HCT116 (cell line): ENCODE measurements around the gene HOXA2. TPM values are rescaled to one million over a fixed set of nuclear protein-coding genes. Genes with fewer than 3 reads are reported as not detected.

Source experiments
- ATAC-seq: fragments of 200-7000 bp; cut with Tn5 transposase; 2 replicates; pipeline ENCODE4 v1.9.1; 2020; ENCODE audit warnings: mild to moderate bottlenecking, moderate library complexity
- BruUV-seq: library from RNA; stranded (reverse); fragments of 400-500 nt; replicated peaks from 2 replicates; lab custom pipeline; 2021; lab: Mats Ljungman, UMichigan
- CTCF ChIA-PET: fragments of 300-600 bp; sonication (Branson Sonifier 250); formaldehyde crosslinking; loops from one replicate; lab custom pipeline; 2021; ENCODE audit warnings: antibody characterized with exemption; lab: Charles Lee
- POLR2A ChIA-PET: fragments of 300-600, 350-600 bp; sonication (Branson Sonifier 250); formaldehyde crosslinking; loops from one replicate; lab custom pipeline; 2021; ENCODE audit warnings: antibody characterized with exemption; lab: Charles Lee
- RAD21 ChIA-PET, 2 experiments: fragments of 300-600 bp; sonication (Branson Sonifier 250); formaldehyde crosslinking; loops; one replicate each; lab custom pipeline; 2023; ENCODE audit warnings: low total read pairs in 2 of 2; ENCODE audit not compliant: uncharacterized antibody in 2 of 2, unreplicated experiment in 2 of 2, low non-redundant PET in 1 of 2; lab: Charles Lee
- DNase-seq: peaks from one replicate; pipeline ENCODE4 v3.0.0-alpha.2; 2010; ENCODE audit warnings: low read depth, low spot score
- H2AFZ ChIP-seq: fragments of 200-600 bp; shearing (Covaris generic), sonication (generic); 2 replicates; pipeline ENCODE4 v1.6.1; 2017; ENCODE audit warnings: low read depth, mixed run types, mixed read lengths, antibody characterized with exemption, low read length; ENCODE audit not compliant: poor library complexity, severe bottlenecking
- H3K27ac ChIP-seq: 2 replicates; pipeline ENCODE4 v1.5.1; 2012; ENCODE audit warnings: low read depth, low read length
- H3K27me3 ChIP-seq: fragments of 200-600 bp; sonication (generic); 2 replicates; pipeline ENCODE4 v1.6.1; 2016; ENCODE audit warnings: mixed run types, low read length, mixed read lengths; ENCODE audit not compliant: insufficient read depth
- H3K36me3 ChIP-seq, 2 experiments: fragments of 200-500 bp in 1 of 2; fragments of 200-600 bp in 1 of 2; sonication (Bioruptor generic) in 1 of 2; sonication (generic) in 1 of 2; 2 replicates each; pipeline versions ENCODE4 v1.5.1 to v1.6.1; 2014 to 2016; ENCODE audit warnings: low read length in 2 of 2, inconsistent platforms in 1 of 2, mixed read lengths in 1 of 2, mixed run types in 1 of 2; ENCODE audit not compliant: insufficient read depth in 2 of 2, control insufficient read depth in 1 of 2
- H3K4me1 ChIP-seq, 2 experiments: fragments of 200-600 bp in 1 of 2; sonication (generic) in 1 of 2; 2 replicates each; pipeline versions ENCODE4 v1.5.1 to v1.6.1; 2012 to 2017; ENCODE audit warnings: low read length in 2 of 2, inconsistent platforms in 1 of 2, mild to moderate bottlenecking in 1 of 2, mixed read lengths in 1 of 2, mixed run types in 1 of 2, moderate library complexity in 1 of 2; ENCODE audit not compliant: insufficient read depth in 2 of 2, control insufficient read depth in 1 of 2
- H3K4me2 ChIP-seq: fragments of 200-600 bp; sonication (generic); 2 replicates; pipeline ENCODE4 v1.6.1; 2017; ENCODE audit warnings: mixed run types, low read length, mixed read lengths
- H3K4me3 ChIP-seq, 2 experiments: fragments of 200-600 bp in 1 of 2; sonication (generic) in 1 of 2; replicated peaks in 1 of 2; 2 replicates each; pipeline ENCODE4 v1.5.1; 2011 to 2016; ENCODE audit warnings: low read length in 2 of 2, control low read depth in 1 of 2, low read depth in 1 of 2, mild to moderate bottlenecking in 1 of 2, mixed read lengths in 1 of 2, mixed run types in 1 of 2
- H3K79me2 ChIP-seq: fragments of 200-600 bp; sonication (generic); 2 replicates; pipeline ENCODE4 v1.6.1; 2017; ENCODE audit warnings: mild to moderate bottlenecking, mixed run types, low read length, moderate library complexity, mixed read lengths; ENCODE audit not compliant: insufficient read depth
- H3K9ac ChIP-seq: fragments of 200-600 bp; sonication (generic); 2 replicates; pipeline ENCODE4 v1.6.1; 2016; ENCODE audit warnings: low read length, mixed read lengths
- H3K9me2 ChIP-seq: fragments of 200-600 bp; sonication (generic), shearing (Covaris generic); 2 replicates; pipeline ENCODE4 v1.6.1; 2017; ENCODE audit warnings: mixed run types, mild to moderate bottlenecking, moderate library complexity; ENCODE audit not compliant: insufficient read depth
- H3K9me3 ChIP-seq, 2 experiments: fragments of 200-500 bp in 1 of 2; fragments of 200-600 bp in 1 of 2; sonication (Bioruptor generic) in 1 of 2; sonication (generic) in 1 of 2; 2 replicates each; pipeline ENCODE4 v1.6.1; 2014 to 2017; ENCODE audit warnings: low read length in 2 of 2, mixed read lengths in 2 of 2, inconsistent platforms in 1 of 2, low read depth in 1 of 2, mild to moderate bottlenecking in 1 of 2, mixed run types in 1 of 2, moderate library complexity in 1 of 2; ENCODE audit not compliant: control insufficient read depth in 1 of 2, insufficient read depth in 1 of 2
- H4K20me1 ChIP-seq: fragments of 200-600 bp; sonication (generic), shearing (Covaris generic); 2 replicates; pipeline ENCODE4 v1.6.1; 2017; ENCODE audit warnings: mixed run types, mild to moderate bottlenecking, moderate library complexity; ENCODE audit not compliant: insufficient read depth
- FOSL1 ChIP-seq: IDR thresholded peaks from 2 replicates; pipeline ENCODE4 v1.6.1; 2012; ENCODE audit warnings: low read depth
- RAD21 ChIP-seq: IDR thresholded peaks from 2 replicates; pipeline ENCODE4 v1.6.1; 2012; ENCODE audit warnings: low read depth, mild to moderate bottlenecking
- SIN3A ChIP-seq: IDR thresholded peaks from 2 replicates; pipeline ENCODE4 v1.6.1; 2012; ENCODE audit warnings: low read depth
- intact Hi-C: fragments of 100-400 bp; cut with micrococcal nuclease; formaldehyde crosslinking; loops from 2 replicates; pipeline ENCODE4 v1.10.0; 2022
- total RNA-seq: library from RNA; stranded (reverse); gene quantifications from one replicate; pipeline ENCODE4 v1.2.1, GENCODE V29; 2021; ENCODE audit not compliant: unreplicated experiment
- TF ChIP-seq, protein P1 (sequence below), 3 experiments: fragments of 200-600 bp in 1 of 3; sonication (generic) in 1 of 3; IDR thresholded peaks in 2 of 3; conservative IDR thresholded peaks in 1 of 3; 2 replicates each; pipeline ENCODE4 v1.5.1; 2012 to 2017; ENCODE audit warnings: low read depth in 2 of 3, low read length in 2 of 3, antibody characterized with exemption in 1 of 3, borderline replicate concordance in 1 of 3, control low read depth in 1 of 3, mild to moderate bottlenecking in 1 of 3, mixed read lengths in 1 of 3, mixed run types in 1 of 3, moderate library complexity in 1 of 3; ENCODE audit not compliant: insufficient read depth in 1 of 3

HOXA2 gene
- total RNA-seq, 1 experiment from 2014 or later = 0.57 TPM

DNA sequence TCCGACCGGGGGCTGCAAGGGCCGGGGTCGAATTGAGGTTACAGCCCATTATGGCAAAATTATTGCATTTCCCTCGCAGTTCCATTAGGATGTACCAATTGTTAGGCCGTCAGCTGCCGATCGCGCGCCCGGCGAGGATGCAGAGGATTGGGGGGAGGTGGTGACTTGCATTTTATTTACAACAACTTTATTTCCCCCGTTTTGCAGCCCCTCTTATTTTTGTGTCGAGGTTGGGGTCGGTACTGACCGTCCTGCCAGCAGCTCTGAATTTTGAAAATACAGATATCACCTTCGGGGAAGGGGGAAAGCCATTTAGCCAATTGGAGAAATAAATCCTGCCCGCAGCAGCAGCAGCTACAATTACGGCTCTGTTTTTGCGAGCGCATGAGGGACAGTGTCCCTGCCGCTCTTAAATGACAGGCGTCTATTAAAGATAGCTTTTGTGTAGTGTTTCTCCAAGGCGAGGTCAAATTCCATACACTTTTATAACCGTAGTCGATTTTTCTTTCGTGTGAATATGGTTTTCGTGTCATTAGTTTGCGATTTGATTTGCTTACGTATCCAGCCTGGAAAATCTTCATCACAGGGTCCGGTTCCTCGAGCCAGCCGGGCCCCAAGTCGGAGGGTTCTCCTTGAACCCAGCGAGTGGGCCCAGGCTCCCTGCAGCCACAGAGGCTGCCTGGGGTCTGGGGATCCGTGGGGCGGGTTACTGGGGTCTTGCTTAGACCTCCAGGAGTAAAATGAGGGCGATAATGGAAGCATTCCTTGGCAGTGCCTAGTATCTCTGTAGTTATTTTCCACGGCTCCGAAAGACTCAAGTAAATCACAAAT is 41.7 kb upstream of the HOXA2 start:
- peaks cover 6 to 19% of the 10 kb centered on the region in 2 experiments; a peak in 3 of 4 replicates for H3K4me1 ChIP-seq
- no peak for ATAC-seq
- TF ChIP-seq SIN3A (no peak), FOSL1 (no peak), RAD21 (no peak)
- TF ChIP-seq, protein P1, sequence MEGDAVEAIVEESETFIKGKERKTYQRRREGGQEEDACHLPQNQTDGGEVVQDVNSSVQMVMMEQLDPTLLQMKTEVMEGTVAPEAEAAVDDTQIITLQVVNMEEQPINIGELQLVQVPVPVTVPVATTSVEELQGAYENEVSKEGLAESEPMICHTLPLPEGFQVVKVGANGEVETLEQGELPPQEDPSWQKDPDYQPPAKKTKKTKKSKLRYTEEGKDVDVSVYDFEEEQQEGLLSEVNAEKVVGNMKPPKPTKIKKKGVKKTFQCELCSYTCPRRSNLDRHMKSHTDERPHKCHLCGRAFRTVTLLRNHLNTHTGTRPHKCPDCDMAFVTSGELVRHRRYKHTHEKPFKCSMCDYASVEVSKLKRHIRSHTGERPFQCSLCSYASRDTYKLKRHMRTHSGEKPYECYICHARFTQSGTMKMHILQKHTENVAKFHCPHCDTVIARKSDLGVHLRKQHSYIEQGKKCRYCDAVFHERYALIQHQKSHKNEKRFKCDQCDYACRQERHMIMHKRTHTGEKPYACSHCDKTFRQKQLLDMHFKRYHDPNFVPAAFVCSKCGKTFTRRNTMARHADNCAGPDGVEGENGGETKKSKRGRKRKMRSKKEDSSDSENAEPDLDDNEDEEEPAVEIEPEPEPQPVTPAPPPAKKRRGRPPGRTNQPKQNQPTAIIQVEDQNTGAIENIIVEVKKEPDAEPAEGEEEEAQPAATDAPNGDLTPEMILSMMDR (IDR thresholded peaks at IDR 0.05 in 2 of 3, conservative IDR thresholded peaks at IDR 0.05 in 1 of 3; ENCODE audit: borderline replicate concordance in 1 of 3, insufficient read depth in 1 of 3, low read depth in 2 of 3, low read length in 2 of 3) = peak in 1 of 3 experiments; percentile 27; a peak in 1 of 6 replicates
- peaks cover 20% of the 10 kb centered on the region for H3K79me2 ChIP-seq
- POLR2A ChIA-PET = no interaction called here
- H3K27me3 ChIP-seq = no peaks in the 10 kb centered on the region
- H3K4me3 ChIP-seq = no peak overlapping the region
- DNase-seq = no peak
- H3K9ac ChIP-seq = no peak overlapping the region
- RAD21 ChIA-PET = no interaction called here
- H3K27ac ChIP-seq = no peak overlapping the region
- H4K20me1 ChIP-seq = no peaks in the 10 kb centered on the region
- peaks cover 8 to 12% of the 10 kb centered on the region in 2 experiments; a peak in 3 of 4 replicates for H3K36me3 ChIP-seq
- CTCF ChIA-PET = no interaction called here
- intact Hi-C loops = no loop called here
- no peak overlapping the region for H3K4me2 ChIP-seq
- no peak overlapping the region for H2AFZ ChIP-seq
- no peaks in the 10 kb centered on the region for H3K9me2 ChIP-seq
- H3K9me3 ChIP-seq = no peaks in the 10 kb centered on the region
- no TSS peak for BruUV-seq
